Adrenal gland (tissue), 5 donors: Measurements from ENCODE around the gene JCHAIN.

Source experiments
- POLR2A ChIP-seq, 2 donors: fragments of 450-650 bp; IDR thresholded peaks; one replicate each; pipeline ENCODE4 v1.6.1; 2017; ENCODE audit warnings: antibody characterized with exemption in 2 of 2, mild to moderate bottlenecking in 2 of 2, moderate library complexity in 1 of 2
- TF ChIP-seq, protein P1 (sequence below), 6 experiments: fragments of 450-650 bp in 4 of 6; fragments of 200-600 bp in 2 of 6; sonication (generic) in 1 of 6; IDR thresholded peaks; 1 replicate in 5 of 6; 2 replicates in 1 of 6; pipeline versions ENCODE4 v1.5.1 to v1.8.0; 2016 to 2021; ENCODE audit warnings: antibody characterized with exemption in 6 of 6, mild to moderate bottlenecking in 2 of 6, moderate library complexity in 1 of 6
- donor health status: DM: no; HTN: no; CAD: no.

GRCh38 chr4:70688795-70689231, 22.5 kb upstream of the JCHAIN start:
- TF ChIP-seq, protein P1, sequence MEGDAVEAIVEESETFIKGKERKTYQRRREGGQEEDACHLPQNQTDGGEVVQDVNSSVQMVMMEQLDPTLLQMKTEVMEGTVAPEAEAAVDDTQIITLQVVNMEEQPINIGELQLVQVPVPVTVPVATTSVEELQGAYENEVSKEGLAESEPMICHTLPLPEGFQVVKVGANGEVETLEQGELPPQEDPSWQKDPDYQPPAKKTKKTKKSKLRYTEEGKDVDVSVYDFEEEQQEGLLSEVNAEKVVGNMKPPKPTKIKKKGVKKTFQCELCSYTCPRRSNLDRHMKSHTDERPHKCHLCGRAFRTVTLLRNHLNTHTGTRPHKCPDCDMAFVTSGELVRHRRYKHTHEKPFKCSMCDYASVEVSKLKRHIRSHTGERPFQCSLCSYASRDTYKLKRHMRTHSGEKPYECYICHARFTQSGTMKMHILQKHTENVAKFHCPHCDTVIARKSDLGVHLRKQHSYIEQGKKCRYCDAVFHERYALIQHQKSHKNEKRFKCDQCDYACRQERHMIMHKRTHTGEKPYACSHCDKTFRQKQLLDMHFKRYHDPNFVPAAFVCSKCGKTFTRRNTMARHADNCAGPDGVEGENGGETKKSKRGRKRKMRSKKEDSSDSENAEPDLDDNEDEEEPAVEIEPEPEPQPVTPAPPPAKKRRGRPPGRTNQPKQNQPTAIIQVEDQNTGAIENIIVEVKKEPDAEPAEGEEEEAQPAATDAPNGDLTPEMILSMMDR (IDR thresholded peaks at IDR 0.05) = no peak
- TF ChIP-seq POLR2A (IDR thresholded peaks at IDR 0.05) = no peak
